Nucleus accumbens (tissue), 56 donors: ENCODE data around the gene FGF14.

Experiments
- DNase-seq, 56 donors: peaks; one replicate each; lab custom pipeline; 2025; lab: John Stamatoyannopoulos, UW

FGF14 gene

GRCh38 chr13:101946401-101946800 is 455.4 kb downstream of the FGF14 start:
- no peak for DNase-seq

GRCh38 chr13:101945435-101945834 is 456.4 kb downstream of the FGF14 start:
- no peak for DNase-seq

- DNase-seq: no peak
Observed at GRCh38 chr13:101944521-101944920, 457.3 kb downstream of the FGF14 start.

- DNase-seq: no peak
Observed at GRCh38 chr13:101942535-101943157, 459.2 kb downstream of the FGF14 start.

GRCh38 chr13:101942038-101942437 is 459.8 kb downstream of the FGF14 start:
- DNase-seq: peak in 8 of 56 donors; percentile 0 to 50 (median 3)

- DNase-seq: peak in 1 of 56 donors; percentile 2
Observed at GRCh38 chr13:101941095-101941783, 460.6 kb downstream of the FGF14 start.

- DNase-seq: no peak
Observed at GRCh38 chr13:101939370-101939769, 462.5 kb downstream of the FGF14 start.

- no peak for DNase-seq
Observed at GRCh38 chr13:101935828-101936227, 466.0 kb downstream of the FGF14 start.

- no peak for DNase-seq
Observed at GRCh38 chr13:101931186-101931585, 470.7 kb downstream of the FGF14 start.

- no peak for DNase-seq
Observed at GRCh38 chr13:101930331-101930730, 471.5 kb downstream of the FGF14 start.

- DNase-seq: no peak
Observed at GRCh38 chr13:101925731-101926130, 476.1 kb downstream of the FGF14 start.

- DNase-seq: peak in 6 of 56 donors; percentile 1 to 23 (median 14)
Observed at GRCh38 chr13:101919541-101920181, 482.2 kb downstream of the FGF14 start.

GRCh38 chr13:101917833-101918661 is 483.8 kb downstream of the FGF14 start:
- DNase-seq: peak in 15 of 56 donors; percentile 3 to 51 (median 27)

GRCh38 chr13:101917475-101917810 is 484.4 kb downstream of the FGF14 start:
- DNase-seq: peak in 17 of 56 donors; percentile 2 to 66 (median 23)

- peak in 2 of 56 donors; percentile 11 to 19 for DNase-seq
Observed at GRCh38 chr13:101916775-101917474, 484.9 kb downstream of the FGF14 start.

- DNase-seq: peak in 21 of 56 donors; percentile 3 to 58 (median 34)
Observed at GRCh38 chr13:101916108-101916774, 485.6 kb downstream of the FGF14 start.

- peak in 3 of 56 donors; percentile 2 to 40 (median 39) for DNase-seq
Observed at GRCh38 chr13:101915755-101916107, 486.1 kb downstream of the FGF14 start.

GRCh38 chr13:101915331-101915730 is 486.5 kb downstream of the FGF14 start:
- no peak for DNase-seq

- no peak for DNase-seq
Observed at GRCh38 chr13:101911752-101912151, 490.1 kb downstream of the FGF14 start.

GRCh38 chr13:101903890-101904289 is 498.0 kb downstream of the FGF14 start:
- DNase-seq: no peak
